ENCODE results near the gene PLCB1. TPM values are rescaled to one million over a fixed set of nuclear protein-coding genes. Genes with fewer than 3 reads are reported as not detected.

PLCB1 gene
- total and polyA plus RNA-seq, 2 donors (not counting 3 experiments of a cell fraction or from before 2014, with no cell fraction given): 10.2 to 53.4 TPM

- ChIA-PET CTCF (interaction anchor here (1.2 kb wide), 1 partner anchor 9 kb away, joined by 3 read pairs; no protein-coding TSS in a partner anchor), POLR2A (no interaction called here)
- Histone ChIP-seq H3K4me2 (ENCODE audit: insufficient read depth, low read length) (no peak overlapping the region), H3K4me3 (replicated peaks in 1 of 3; ENCODE audit: insufficient read depth in 1 of 3, low read depth in 1 of 3, low read length in 3 of 3) (no peak overlapping the region), H3K4me1 (ENCODE audit: control insufficient read depth, extremely low read depth, insufficient read depth, low read length) (no peaks in the 10 kb centered on the region), H3K36me3 (ENCODE audit: control insufficient read depth in 2 of 2, extremely low read depth in 1 of 2, insufficient read depth in 2 of 2, low read length in 2 of 2) (no peaks in the 10 kb centered on the region), H3K27me3 (ENCODE audit: control insufficient read depth in 2 of 2, insufficient read depth in 2 of 2, low read length in 2 of 2) (no peaks in the 10 kb centered on the region), H3K9me3 (replicated peaks; ENCODE audit: control insufficient read depth, insufficient read depth, low read length) (no peaks in the 10 kb centered on the region), H3K9ac (replicated peaks; ENCODE audit: extremely low read depth, insufficient read depth, low read length) (no peak overlapping the region), H2AFZ (ENCODE audit: low read depth, low read length) (no peak overlapping the region), H4K20me1 (replicated peaks; ENCODE audit: control insufficient read depth, extremely low read depth, insufficient read depth, low read length) (no peaks in the 10 kb centered on the region), H3K27ac (ENCODE audit: insufficient read depth, low read depth, low read length) (no peak overlapping the region), H3K79me2 (ENCODE audit: control insufficient read depth, insufficient read depth, low read length) (no peaks in the 10 kb centered on the region), H3K9me1 (replicated peaks; ENCODE audit: control insufficient read depth, extremely low read depth, insufficient read depth, low read length) (no peaks in the 10 kb centered on the region)
- TF ChIP-seq MYC (IDR thresholded peaks at IDR 0.05; ENCODE audit: low read depth, low read length): no peak
- no peak for TF ChIP-seq JUN (IDR thresholded peaks at IDR 0.05; ENCODE audit: borderline replicate concordance, insufficient read depth, insufficient read length, low read depth)
- no peak for TF ChIP-seq EZH2 (IDR thresholded peaks at IDR 0.05; ENCODE audit: borderline replicate concordance, low read depth, low read length, severe bottlenecking)
- TF ChIP-seq FOS (IDR thresholded peaks at IDR 0.05; ENCODE audit: borderline replicate concordance, insufficient read depth, low read length): no peak
- TF ChIP-seq, protein P1, sequence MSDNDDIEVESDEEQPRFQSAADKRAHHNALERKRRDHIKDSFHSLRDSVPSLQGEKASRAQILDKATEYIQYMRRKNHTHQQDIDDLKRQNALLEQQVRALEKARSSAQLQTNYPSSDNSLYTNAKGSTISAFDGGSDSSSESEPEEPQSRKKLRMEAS (IDR thresholded peaks at IDR 0.05; ENCODE audit: insufficient read depth, insufficient read length): no peak
- TF ChIP-seq, protein P2, sequence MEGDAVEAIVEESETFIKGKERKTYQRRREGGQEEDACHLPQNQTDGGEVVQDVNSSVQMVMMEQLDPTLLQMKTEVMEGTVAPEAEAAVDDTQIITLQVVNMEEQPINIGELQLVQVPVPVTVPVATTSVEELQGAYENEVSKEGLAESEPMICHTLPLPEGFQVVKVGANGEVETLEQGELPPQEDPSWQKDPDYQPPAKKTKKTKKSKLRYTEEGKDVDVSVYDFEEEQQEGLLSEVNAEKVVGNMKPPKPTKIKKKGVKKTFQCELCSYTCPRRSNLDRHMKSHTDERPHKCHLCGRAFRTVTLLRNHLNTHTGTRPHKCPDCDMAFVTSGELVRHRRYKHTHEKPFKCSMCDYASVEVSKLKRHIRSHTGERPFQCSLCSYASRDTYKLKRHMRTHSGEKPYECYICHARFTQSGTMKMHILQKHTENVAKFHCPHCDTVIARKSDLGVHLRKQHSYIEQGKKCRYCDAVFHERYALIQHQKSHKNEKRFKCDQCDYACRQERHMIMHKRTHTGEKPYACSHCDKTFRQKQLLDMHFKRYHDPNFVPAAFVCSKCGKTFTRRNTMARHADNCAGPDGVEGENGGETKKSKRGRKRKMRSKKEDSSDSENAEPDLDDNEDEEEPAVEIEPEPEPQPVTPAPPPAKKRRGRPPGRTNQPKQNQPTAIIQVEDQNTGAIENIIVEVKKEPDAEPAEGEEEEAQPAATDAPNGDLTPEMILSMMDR (IDR thresholded peaks at IDR 0.05; ENCODE audit: extremely low read depth in 1 of 2, insufficient read depth in 1 of 2, low read depth in 1 of 2, low read length in 2 of 2): no peak
- no peak for TF ChIP-seq POLR2AphosphoS5 (IDR thresholded peaks at IDR 0.05; ENCODE audit: insufficient read depth, low read depth, low read length)
- no peak for TF ChIP-seq POLR2A (IDR thresholded peaks at IDR 0.05; ENCODE audit: low read depth, low read length)
- no peak for TF ChIP-seq GATA2 (IDR thresholded peaks at IDR 0.05; ENCODE audit: insufficient read depth, insufficient read length, low read depth, low read length)
- no TSS peak for BruUV-seq (replicated peaks)
- no peak for DNase-seq (ENCODE audit: low read depth, low spot score)
- no peak for FAIRE-seq
- dilution Hi-C loops (cut with MboI; ENCODE audit: extremely low pct_ligation_motif_present, low sequenced_read_pairs): no loop called here
- intact Hi-C loops (cut with micrococcal nuclease): no loop called here
Observed at GRCh38 chr20:8284902-8285301, 152.8 kb downstream of the PLCB1 start.
